Esophagus squamous epithelium (tissue), 5 donors: ENCODE measurements around the gene LCA5L. TPM values are rescaled to one million over a fixed set of nuclear protein-coding genes. Genes with fewer than 3 reads are reported as not detected.
"Not testable (repeated sequence)": the region's sequence is repeated elsewhere in the genome, so short reads cannot be mapped to it uniquely, and the experiment has no call there.

Source experiments
- DNase-seq: peaks from one replicate; lab custom pipeline; 2025; lab: John Stamatoyannopoulos, UW
- H3K27ac ChIP-seq, 4 donors: fragments of 200-600 bp; sonication (generic); one replicate each; pipeline ENCODE4 v1.5.1; 2016 to 2019; ENCODE audit warnings: mild to moderate bottlenecking in 1 of 4
- H3K27me3 ChIP-seq, 4 donors: fragments of 200-600 bp; sonication (generic); 1 replicate in 3 of 4; 2 replicates in 1 of 4; pipeline versions ENCODE4 v1.5.1 to v1.6.0; 2017 to 2021; ENCODE audit warnings: antibody characterized with exemption in 1 of 4
- H3K36me3 ChIP-seq, 3 donors: fragments of 200-600 bp; sonication (generic); one replicate each; pipeline ENCODE4 v1.5.1; 2016 to 2019
- H3K4me1 ChIP-seq, 3 donors: fragments of 200-600 bp; sonication (generic); one replicate each; pipeline ENCODE4 v1.5.1; 2017 to 2019
- H3K4me3 ChIP-seq, 4 donors: fragments of 200-600 bp; sonication (generic); 1 replicate in 3 of 4; 2 replicates in 1 of 4; pipeline ENCODE4 v1.5.1; 2016 to 2019; ENCODE audit warnings: mild to moderate bottlenecking in 2 of 4, moderate library complexity in 1 of 4
- H3K9me3 ChIP-seq, 3 donors: fragments of 200-600 bp; sonication (generic); one replicate each; pipeline ENCODE4 v1.5.1; 2016 to 2019
- POLR2A ChIP-seq, 4 donors: fragments of 450-650 bp; IDR thresholded peaks; one replicate each; pipeline ENCODE4 v1.6.1; 2017; ENCODE audit warnings: antibody characterized with exemption in 4 of 4, mild to moderate bottlenecking in 4 of 4, moderate library complexity in 3 of 4
- WGBS, 2 donors: methylation state at CpG; one replicate each; pipeline ENCODE4 v1.1.5; 2018; 5-methylcytosine and 5-hydroxymethylcytosine counted together
- intact Hi-C: fragments of 100-400 bp; cut with DNase I; formaldehyde crosslinking; loops from one replicate; pipeline ENCODE4 v1.15.0; 2022
- total RNA-seq, 4 donors: library from RNA; depleted of rRNA; stranded (reverse); fragments of >200 nt; gene quantifications; one replicate each; pipeline ENCODE4 v1.1.0, GENCODE V29; 2016
- TF ChIP-seq, protein P1 (sequence below), 6 experiments: fragments of 450-650 bp in 4 of 6; fragments of 200-600 bp in 2 of 6; sonication (generic) in 2 of 6; IDR thresholded peaks; one replicate each; pipeline ENCODE4 v1.5.1; 2016 to 2019; ENCODE audit warnings: antibody characterized with exemption in 6 of 6, mild to moderate bottlenecking in 4 of 6, moderate library complexity in 4 of 6
- donor health status: DM: yes; HTN: yes; CAD: no.

The LCA5L gene
- total RNA-seq, 4 donors from 2014 or later, result 0.44 to 1.7 (median 0.82) TPM; not detected in 1

GRCh38 chr21:39377444-39378050, 68.0 kb downstream of the LCA5L start:
- WGBS, 2 donors, result 52 to 69% methylated on average over 4 to 6 of the region's 7 CpGs
- intact Hi-C loops, result no loop called here
- Histone ChIP-seq H3K36me3 (no peaks in the 10 kb centered on the region), H3K4me3 (no peak overlapping the region), H3K9me3 (no peaks in the 10 kb centered on the region), H3K4me1 (peaks cover 4 to 23% (median 11%) of the 10 kb centered on the region in 3 donors), H3K27me3 (peaks cover 0 to 4% (median 0%) of the 10 kb centered on the region in 4 donors), H3K27ac (peak overlapping the region in 1 of 4 donors; percentile 36)
- TF ChIP-seq, protein P1, sequence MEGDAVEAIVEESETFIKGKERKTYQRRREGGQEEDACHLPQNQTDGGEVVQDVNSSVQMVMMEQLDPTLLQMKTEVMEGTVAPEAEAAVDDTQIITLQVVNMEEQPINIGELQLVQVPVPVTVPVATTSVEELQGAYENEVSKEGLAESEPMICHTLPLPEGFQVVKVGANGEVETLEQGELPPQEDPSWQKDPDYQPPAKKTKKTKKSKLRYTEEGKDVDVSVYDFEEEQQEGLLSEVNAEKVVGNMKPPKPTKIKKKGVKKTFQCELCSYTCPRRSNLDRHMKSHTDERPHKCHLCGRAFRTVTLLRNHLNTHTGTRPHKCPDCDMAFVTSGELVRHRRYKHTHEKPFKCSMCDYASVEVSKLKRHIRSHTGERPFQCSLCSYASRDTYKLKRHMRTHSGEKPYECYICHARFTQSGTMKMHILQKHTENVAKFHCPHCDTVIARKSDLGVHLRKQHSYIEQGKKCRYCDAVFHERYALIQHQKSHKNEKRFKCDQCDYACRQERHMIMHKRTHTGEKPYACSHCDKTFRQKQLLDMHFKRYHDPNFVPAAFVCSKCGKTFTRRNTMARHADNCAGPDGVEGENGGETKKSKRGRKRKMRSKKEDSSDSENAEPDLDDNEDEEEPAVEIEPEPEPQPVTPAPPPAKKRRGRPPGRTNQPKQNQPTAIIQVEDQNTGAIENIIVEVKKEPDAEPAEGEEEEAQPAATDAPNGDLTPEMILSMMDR (IDR thresholded peaks at IDR 0.05), result no peak
- TF ChIP-seq POLR2A (IDR thresholded peaks at IDR 0.05), result no peak
- no peak for DNase-seq

- DNase-seq, result no peak
- no peak overlapping the region for H3K4me3 ChIP-seq
- no peaks in the 10 kb centered on the region for H3K36me3 ChIP-seq
- 28 to 57% methylated on average over 1 to 2 of the region's 2 CpGs for WGBS, 2 donors
- H3K27ac ChIP-seq, result no peak overlapping the region
- peaks cover 0 to 8% (median 4%) of the 10 kb centered on the region in 3 donors for H3K4me1 ChIP-seq
- peaks cover 0 to 4% (median 0%) of the 10 kb centered on the region in 4 donors for H3K27me3 ChIP-seq
- intact Hi-C loops, result no loop called here
- H3K9me3 ChIP-seq, result no peaks in the 10 kb centered on the region
- no peak for TF ChIP-seq POLR2A (IDR thresholded peaks at IDR 0.05)
- TF ChIP-seq, protein P1 (IDR thresholded peaks at IDR 0.05), result no peak
These were observed 70.1 kb downstream of the LCA5L start for GRCh38 chr21:39375446-39375845.

DNA sequence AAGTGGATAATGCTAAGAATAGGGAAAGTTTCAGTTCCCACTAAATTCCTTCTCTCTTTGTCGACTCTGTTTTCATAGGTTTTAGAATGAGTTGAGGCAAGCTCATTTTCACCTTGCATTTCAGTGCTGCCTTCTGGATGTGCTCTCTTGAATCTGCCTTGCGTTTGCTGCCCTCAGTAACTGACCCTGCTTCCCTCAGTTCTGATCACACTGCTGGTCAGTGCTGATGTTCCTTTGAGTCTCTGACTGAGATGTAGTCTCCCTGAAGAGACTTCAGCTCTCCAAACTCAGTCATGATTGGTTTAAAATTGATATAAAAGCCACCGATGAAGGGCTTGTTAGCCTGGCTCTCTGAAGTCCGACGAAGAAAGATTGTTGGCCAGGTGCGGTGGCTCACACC, 71.5 kb downstream of the LCA5L start:
- no peaks in the 10 kb centered on the region for H3K36me3 ChIP-seq
- H3K4me1 ChIP-seq, result no peaks in the 10 kb centered on the region
- intact Hi-C loops, result no loop called here
- H3K9me3 ChIP-seq, result no peaks in the 10 kb centered on the region
- no peak overlapping the region for H3K27ac ChIP-seq
- no peak for TF ChIP-seq POLR2A (IDR thresholded peaks at IDR 0.05)
- TF ChIP-seq, protein P1 (IDR thresholded peaks at IDR 0.05), result no peak
- WGBS, 2 donors, result 71 to 72% methylated on average over 6 of the region's 6 CpGs
- peaks cover 0 to 4% (median 0%) of the 10 kb centered on the region in 4 donors for H3K27me3 ChIP-seq
- DNase-seq, result no peak
- H3K4me3 ChIP-seq, result no peak overlapping the region

DNA sequence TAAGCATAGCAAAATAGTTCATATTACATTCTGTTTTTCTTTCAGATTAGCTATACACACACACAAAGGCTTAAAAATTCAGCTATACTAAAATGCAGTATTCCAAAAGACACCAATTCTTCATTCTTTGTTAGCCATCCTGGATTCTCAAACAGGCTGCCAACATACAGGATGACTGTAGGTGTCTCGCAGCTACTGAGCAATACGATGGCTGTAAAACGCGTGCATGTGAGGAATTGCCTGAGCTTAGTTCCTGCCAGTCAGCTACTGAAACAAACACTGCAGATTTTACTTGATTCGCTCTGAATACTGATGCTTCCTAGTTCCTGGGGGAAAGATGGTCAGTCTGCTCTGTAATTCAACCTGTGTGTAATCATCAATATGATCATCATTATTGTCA, 71.9 kb downstream of the LCA5L start:
- H3K27me3 ChIP-seq, result peaks cover 0 to 4% (median 0%) of the 10 kb centered on the region in 4 donors
- H3K4me1 ChIP-seq, result no peaks in the 10 kb centered on the region
- intact Hi-C loops, result no loop called here
- no peaks in the 10 kb centered on the region for H3K9me3 ChIP-seq
- H3K4me3 ChIP-seq, result no peak overlapping the region
- H3K36me3 ChIP-seq, result no peaks in the 10 kb centered on the region
- TF ChIP-seq POLR2A (IDR thresholded peaks at IDR 0.05), result no peak
- TF ChIP-seq, protein P1 (IDR thresholded peaks at IDR 0.05), result peak in 1 of 6 experiments; percentile 39
- DNase-seq, result no peak
- WGBS, 2 donors, result 8 to 11% methylated on average over 5 of the region's 5 CpGs
- H3K27ac ChIP-seq, result no peak overlapping the region

- DNase-seq, H3K4me3 ChIP-seq, H3K36me3 ChIP-seq, H3K4me1 ChIP-seq, intact Hi-C loops, H3K27me3 ChIP-seq, H3K9me3 ChIP-seq: not testable (repeated sequence)
- 40 to 45% methylated on average over 6 to 7 of the region's 7 CpGs for WGBS, 2 donors
- H3K27ac ChIP-seq, result peak overlapping the region in 1 of 4 donors; percentile 17
These were observed 75.7 kb downstream of the LCA5L start for GRCh38 chr21:39369896-39370288.
